ENCODE measurements around the gene STK32C. TPM values are rescaled to one million over a fixed set of nuclear protein-coding genes. Genes with fewer than 3 reads are reported as not detected.
A peak's percentile ranks its signal among the peaks of the same experiment; 100 is the strongest.

STK32C gene
- total RNA-seq, 6 experiments from 2014 or later = 1.6 to 3.5 (median 2.1) TPM

DNA sequence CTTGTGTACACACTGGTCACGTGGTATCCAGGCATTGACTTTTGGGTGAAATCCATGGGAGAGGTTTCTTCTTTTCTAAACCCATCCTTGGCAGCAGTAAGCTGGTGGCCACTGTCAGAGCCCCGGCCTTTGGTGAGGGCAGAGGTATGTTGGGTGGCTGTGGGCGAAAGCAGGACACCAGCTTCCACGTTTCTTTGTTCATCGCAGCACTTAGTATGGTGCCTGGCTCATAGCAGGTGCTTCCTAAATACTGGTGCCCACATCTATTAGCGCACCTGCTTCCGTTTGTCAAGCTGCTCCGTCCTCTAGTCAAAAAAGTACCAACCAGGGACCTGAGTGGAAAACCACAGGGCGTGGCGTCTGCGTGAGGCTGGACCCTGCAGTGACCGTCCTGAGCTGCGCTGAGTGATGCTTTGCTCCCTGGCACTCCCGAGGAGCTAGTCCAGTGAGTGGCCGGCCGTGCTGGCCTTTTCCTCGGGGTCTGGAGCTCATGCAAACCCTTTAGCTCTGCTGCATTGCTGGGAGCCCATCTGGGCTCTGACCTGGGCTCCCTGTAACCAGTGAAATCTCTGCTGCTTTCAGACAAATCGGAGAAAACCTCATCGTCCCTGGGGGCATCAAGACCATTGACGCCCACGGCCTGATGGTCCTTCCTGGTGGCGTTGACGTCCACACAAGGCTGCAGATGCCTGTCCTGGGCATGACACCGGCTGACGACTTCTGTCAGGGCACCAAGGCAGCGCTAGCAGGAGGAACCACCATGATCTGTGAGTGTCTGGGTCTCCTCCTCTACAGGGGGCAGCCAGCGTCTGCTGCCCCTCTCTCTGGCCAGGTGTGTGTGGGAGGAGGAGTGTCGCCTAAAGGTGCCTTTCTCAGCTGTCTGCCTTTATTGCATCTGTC, 115.4 kb downstream of the STK32C start:
- H3K27me3 ChIP-seq = peaks cover 0 to 11% of the 10 kb centered on the region in 2 donors
- TF ChIP-seq, protein P1, sequence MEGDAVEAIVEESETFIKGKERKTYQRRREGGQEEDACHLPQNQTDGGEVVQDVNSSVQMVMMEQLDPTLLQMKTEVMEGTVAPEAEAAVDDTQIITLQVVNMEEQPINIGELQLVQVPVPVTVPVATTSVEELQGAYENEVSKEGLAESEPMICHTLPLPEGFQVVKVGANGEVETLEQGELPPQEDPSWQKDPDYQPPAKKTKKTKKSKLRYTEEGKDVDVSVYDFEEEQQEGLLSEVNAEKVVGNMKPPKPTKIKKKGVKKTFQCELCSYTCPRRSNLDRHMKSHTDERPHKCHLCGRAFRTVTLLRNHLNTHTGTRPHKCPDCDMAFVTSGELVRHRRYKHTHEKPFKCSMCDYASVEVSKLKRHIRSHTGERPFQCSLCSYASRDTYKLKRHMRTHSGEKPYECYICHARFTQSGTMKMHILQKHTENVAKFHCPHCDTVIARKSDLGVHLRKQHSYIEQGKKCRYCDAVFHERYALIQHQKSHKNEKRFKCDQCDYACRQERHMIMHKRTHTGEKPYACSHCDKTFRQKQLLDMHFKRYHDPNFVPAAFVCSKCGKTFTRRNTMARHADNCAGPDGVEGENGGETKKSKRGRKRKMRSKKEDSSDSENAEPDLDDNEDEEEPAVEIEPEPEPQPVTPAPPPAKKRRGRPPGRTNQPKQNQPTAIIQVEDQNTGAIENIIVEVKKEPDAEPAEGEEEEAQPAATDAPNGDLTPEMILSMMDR (IDR thresholded peaks at IDR 0.05) = no peak
- no peak for TF ChIP-seq POLR2A (IDR thresholded peaks at IDR 0.05)
- H3K36me3 ChIP-seq = no peaks in the 10 kb centered on the region
- 61% methylated on average over 5 of the region's 28 CpGs for WGBS (ENCODE audit: insufficient coverage, low coverage, low lambda C conversion rate, missing lambda C conversion rate)
- H3K4me1 ChIP-seq = peaks cover 0 to 3% (median 0%) of the 10 kb centered on the region in 4 donors
- intact Hi-C loops (cut with DNase I) = no loop called here
- peak in 1 of 3 donors; percentile 38 for DNase-seq
- no peak for ATAC-seq
- H3K4me3 ChIP-seq = no peak overlapping the region
- H3K9me3 ChIP-seq = no peaks in the 10 kb centered on the region
- no peak overlapping the region for H3K27ac ChIP-seq

DNA sequence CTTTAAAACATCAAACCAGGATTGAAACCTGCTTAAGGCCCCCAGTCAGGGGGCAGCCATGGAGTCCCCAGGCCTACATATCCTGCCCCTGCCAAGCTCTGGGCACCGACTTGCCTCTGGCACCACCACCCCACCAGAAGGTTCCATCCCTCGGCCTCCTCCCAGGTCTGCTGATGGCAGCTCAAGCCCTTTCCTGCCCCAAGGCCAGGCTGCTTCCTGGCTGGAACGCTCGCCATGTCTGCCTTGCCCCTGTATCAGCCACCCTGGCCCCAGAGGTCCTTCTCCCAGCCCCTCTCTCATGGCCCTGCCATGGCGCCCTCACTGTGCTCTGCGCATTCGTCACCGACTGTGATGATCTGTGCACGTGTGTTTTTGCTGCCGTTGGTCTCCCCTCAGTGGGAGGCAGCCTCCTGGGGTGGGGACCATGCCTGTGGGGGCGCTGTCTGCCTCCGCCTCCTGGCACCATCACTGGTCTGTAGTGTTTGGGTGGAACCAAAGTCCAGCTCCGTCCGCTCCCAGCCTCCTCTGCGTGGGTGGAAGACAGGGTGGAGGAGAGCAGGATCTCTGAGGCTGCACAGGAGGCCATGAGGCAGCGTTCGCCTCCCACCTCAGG, 117.8 kb downstream of the STK32C start:
- Histone ChIP-seq H3K4me1 (peaks cover 0 to 18% (median 0%) of the 10 kb centered on the region in 4 donors), H3K36me3 (no peaks in the 10 kb centered on the region), H3K4me3 (no peak overlapping the region), H3K27me3 (peaks cover 0 to 28% of the 10 kb centered on the region in 2 donors), H3K27ac (no peak overlapping the region), H3K9me3 (no peaks in the 10 kb centered on the region)
- WGBS (ENCODE audit: insufficient coverage, low coverage, low lambda C conversion rate, missing lambda C conversion rate) = 76% methylated on average over 3 of the region's 17 CpGs
- ATAC-seq (no peak), DNase-seq (no peak)
- TF ChIP-seq POLR2A (IDR thresholded peaks at IDR 0.05) = no peak
- TF ChIP-seq, protein P1 (IDR thresholded peaks at IDR 0.05) = no peak
- intact Hi-C loops (cut with DNase I) = no loop called here

DNA sequence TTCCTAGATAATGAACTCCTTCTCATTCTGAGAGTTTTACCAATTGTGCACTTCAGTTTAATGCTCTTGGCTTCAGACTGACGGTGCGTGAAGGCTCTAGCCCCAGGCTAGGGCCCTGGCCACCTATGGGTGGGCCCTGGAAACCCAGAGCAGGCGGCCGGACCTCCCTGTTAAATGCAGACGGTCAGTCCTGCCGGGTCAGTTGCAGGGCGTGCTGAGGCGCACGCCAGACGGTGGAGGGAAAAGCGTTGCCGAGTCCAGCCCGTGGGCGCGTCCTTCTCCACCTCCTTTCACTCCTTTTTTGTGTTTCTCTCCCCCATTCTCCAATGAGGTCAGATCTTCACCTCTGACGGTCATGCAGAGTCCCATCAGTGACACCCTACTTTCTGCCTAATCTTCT, 118.7 kb downstream of the STK32C start:
- intact Hi-C loops (cut with DNase I) = no loop called here
- peaks cover 0 to 32% of the 10 kb centered on the region in 2 donors for H3K27me3 ChIP-seq
- no peaks in the 10 kb centered on the region for H3K9me3 ChIP-seq
- no peak overlapping the region for H3K27ac ChIP-seq
- no peaks in the 10 kb centered on the region for H3K36me3 ChIP-seq
- no peak overlapping the region for H3K4me3 ChIP-seq
- DNase-seq (no peak), ATAC-seq (no peak)
- 65% methylated on average over 7 of the region's 16 CpGs for WGBS (ENCODE audit: insufficient coverage, low coverage, low lambda C conversion rate, missing lambda C conversion rate)
- H3K4me1 ChIP-seq = peaks cover 0 to 18% (median 0%) of the 10 kb centered on the region in 4 donors
- TF ChIP-seq POLR2A (IDR thresholded peaks at IDR 0.05) = no peak
- TF ChIP-seq, protein P1 (IDR thresholded peaks at IDR 0.05) = no peak

DNA sequence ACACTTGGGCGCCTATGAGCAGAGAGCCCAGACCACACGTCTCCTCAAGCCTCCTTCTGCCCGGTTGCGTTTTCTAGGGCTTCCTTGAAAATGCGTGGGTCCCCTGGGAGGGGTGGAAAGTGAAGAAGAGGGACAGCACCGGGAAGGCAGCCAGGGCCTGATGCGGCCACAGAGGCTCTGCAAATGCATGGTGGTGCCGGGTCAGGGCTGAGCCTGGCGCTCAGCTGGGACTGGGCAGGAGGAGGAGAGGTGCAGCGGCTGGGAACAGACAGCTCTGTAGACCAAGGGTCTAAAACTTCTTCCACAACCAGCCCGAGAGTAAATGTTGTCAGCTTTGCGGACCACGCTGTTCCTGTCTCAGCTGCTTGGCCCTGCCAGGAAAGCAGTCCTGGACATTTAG, 119.4 kb downstream of the STK32C start:
- Histone ChIP-seq H3K4me1 (peaks cover 0 to 18% (median 0%) of the 10 kb centered on the region in 4 donors), H3K27me3 (peaks cover 0 to 32% of the 10 kb centered on the region in 2 donors), H3K36me3 (no peaks in the 10 kb centered on the region), H3K9me3 (no peaks in the 10 kb centered on the region), H3K27ac (no peak overlapping the region), H3K4me3 (no peak overlapping the region)
- TF ChIP-seq, protein P1 (IDR thresholded peaks at IDR 0.05) = no peak
- no peak for TF ChIP-seq POLR2A (IDR thresholded peaks at IDR 0.05)
- ATAC-seq (no peak), DNase-seq (no peak)
- intact Hi-C loops (cut with DNase I) = no loop called here
- 40% methylated on average over 9 of the region's 13 CpGs for WGBS (ENCODE audit: insufficient coverage, low coverage, low lambda C conversion rate, missing lambda C conversion rate)

Measured in right lobe of liver (tissue), 6 donors.